Dermis blood vessel endothelial cell (primary cell): ENCODE data around the gene NEK1. TPM values are rescaled to one million over a fixed set of nuclear protein-coding genes. Genes with fewer than 3 reads are reported as not detected.
"Not testable (repeated sequence)": the region's sequence is repeated elsewhere in the genome, so short reads cannot be mapped to it uniquely, and the experiment has no call there.

Experiments
- DNase-seq: peaks from one replicate; pipeline ENCODE4 v3.0.0; 2010
- total RNA-seq: library from RNA; depleted of rRNA; stranded (reverse); fragments of >200 nt; gene quantifications from 2 replicates; pipeline ENCODE4 v1.2.3, GENCODE V29; 2014

NEK1 gene
- total RNA-seq, 1 donor from 2014 or later: 7.8 TPM

DNA sequence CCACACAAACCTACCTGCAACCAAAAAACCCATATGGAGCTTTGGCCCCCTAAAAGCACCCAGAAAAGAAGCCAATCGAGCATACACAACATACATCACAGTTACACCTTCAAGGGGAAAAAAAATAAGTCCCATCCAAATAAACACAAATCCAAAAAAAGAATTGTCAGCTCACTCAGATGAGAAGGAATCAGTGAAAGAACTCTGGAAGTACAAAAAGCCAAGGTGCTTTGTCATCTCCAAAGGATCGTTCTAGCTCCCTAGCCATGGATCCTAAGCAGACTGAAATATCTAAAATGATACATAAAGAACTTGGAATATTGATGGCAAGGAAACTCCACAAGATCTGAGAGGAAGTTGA lies 119.2 kb downstream of the NEK1 start:
- DNase-seq: no peak

DNA sequence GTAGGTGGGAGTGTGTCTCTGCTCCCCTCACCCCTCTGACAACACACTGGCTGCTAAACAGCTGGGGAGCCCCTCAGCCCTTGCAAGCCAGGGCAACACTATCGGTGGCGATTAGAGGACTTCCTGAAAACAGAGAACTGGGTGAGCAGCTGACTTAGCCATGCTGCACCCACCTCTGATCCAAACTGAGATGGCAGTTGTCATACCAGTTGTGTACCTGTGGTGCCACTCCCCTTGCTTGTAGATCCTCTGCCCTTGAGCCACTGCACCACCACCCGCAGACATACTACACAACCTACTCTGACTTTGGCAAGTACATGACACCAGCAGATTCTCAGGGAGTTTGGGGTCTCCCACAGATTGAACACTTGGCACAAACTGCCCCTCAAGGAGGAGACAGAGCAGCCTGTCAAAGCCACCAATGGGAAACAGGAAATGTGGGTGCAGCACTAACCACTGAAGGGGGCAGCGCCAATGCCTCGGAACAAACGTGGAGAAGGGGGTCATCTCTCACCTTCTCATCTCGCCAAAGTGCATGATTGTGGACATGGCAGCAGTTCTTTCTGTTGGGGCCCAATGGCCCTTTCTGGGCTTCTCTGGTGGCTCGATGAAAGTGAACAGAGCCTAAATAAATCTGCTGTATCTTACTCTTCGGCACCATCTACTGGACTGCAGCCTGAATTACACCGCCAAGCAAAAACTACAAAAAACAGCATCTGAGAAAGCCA lies 119.8 kb downstream of the NEK1 start:
- DNase-seq: peak; percentile 70

DNA sequence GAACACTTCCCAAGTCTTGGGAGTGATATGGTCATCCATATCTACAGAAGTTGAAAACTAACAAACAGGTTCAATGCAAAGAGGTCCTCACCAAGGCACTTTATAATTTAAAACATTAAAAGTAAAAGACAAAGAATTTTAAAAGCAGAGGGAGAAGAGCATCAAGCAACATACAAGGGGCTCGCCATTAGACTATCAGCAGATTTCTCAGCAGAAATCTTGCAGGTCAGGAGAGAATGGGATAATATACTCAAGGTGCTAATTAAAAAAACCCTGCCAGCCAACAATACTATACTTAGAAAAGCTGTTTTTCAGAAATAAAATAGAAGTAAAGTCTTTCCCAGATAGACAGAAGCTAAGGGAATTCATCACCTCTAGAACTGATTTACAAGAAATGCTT lies 121.2 kb downstream of the NEK1 start:
- no peak for DNase-seq

DNA sequence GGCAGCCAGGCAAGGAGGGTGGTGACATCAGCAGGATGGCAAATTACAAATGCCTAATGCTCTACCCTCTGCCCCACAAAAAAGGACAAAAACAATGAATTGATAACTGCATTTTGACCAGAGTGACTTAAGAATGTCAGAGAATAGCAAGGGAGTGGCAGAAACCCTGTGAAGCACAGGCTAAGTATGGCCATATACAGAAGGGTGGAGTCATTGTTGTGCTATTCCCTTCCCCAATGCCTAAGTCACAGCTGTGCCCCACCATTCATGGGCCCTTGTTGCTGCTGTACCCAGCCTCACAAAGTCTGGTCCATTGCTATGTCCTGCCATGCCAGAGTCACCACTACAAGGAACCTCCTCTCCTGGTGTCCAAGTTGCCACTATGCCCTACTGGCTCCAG lies 123.1 kb downstream of the NEK1 start:
- no peak for DNase-seq

DNA sequence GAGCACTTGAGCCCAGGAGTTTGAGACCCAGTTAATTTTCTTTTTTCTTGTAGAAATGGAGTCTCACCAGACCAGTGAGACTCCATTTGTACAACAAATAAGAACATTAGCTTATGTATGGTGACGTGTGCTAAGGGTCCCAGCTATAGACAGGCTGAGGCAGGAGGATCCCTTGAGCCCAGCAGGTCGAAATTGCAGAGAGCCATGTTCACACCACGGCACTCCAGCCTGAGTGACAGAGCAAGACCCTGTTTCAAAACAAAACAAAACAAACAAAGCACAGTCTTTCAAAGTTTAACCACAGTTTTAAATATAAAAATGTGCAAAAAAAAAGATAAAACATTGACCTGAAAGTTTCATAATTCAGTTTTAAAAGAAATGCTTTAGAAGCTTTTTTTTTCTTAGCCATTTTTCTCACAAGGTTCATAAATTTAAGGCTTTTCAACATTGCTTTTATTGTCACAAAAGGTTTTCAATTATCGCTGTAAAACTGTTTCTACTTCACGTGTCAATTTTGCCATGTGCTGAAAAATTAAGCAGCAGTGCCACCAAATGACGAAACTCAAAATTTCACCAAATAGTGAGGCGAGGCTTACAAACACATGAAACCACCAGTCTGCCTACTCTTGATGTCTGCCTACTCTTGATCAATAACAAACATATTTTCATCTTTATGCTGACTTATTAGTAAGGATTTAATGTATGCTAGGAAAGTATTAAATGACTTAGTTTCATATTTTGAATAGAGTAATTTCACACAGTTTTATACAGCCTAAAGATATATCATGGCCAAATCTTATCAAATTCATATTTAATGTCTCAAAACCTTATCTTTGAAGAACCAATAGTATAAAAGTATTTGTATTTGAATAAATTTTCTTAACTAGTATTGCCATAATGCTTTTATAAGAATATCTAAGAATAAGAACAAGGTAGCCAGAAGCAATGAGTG lies 126.3 kb downstream of the NEK1 start:
- DNase-seq: peak; percentile 83

DNA sequence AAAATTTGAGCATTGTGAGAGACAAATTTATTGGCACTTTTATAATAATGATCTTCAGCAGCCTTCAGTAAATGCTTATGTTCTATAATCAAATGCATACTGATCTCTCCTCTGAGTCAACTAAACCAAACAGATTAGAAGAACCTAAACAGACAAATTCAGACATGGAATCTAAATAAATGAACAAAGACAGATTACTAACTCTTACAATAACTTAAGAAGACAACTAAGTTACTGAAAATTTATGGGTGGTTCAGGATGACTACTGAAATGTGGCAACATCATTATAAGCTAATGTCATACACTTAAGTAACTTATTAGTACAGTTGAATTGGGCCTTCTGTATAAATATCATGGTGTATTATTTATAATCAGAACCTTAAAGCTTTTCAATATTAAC lies 127.3 kb downstream of the NEK1 start:
- DNase-seq: no peak

DNA sequence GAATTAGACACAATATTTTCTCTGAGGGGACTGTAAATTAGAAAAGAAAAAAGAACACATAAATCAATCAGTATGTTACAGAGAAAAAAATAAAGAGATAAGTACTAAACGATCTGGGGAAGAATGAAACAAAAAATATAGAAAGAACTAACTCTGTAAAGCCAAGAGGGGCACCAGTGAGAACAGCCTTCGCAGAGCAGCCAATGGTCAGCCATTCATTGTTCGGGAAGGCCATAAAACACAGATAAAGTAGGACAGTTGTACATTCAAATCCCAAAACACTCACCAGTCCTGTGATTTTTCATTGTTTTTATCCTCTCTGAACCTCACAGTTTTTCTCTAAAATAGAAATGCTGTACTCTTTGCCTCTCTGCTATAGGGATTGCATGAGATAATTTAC lies 127.9 kb downstream of the NEK1 start:
- peak; percentile 15 for DNase-seq

DNA sequence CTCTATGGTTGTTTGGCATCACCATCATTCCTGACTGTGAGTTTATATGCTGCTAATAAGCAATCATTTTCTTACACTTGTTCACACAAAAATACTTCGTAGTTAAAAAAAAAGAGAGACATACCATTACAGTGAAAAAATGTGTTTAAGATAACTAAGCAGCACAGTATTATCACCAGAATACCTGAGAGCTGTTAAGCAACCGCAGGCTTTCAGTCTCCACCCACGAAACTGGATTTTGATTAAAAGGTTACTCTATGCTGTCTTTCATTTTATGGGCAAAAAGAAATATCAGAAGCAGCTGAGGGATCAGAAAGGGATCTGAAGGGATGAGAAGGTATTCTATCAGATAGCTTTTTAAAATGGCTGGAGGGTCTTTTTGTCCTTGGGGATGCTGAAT lies 148.3 kb downstream of the NEK1 start:
- DNase-seq: no peak

DNA sequence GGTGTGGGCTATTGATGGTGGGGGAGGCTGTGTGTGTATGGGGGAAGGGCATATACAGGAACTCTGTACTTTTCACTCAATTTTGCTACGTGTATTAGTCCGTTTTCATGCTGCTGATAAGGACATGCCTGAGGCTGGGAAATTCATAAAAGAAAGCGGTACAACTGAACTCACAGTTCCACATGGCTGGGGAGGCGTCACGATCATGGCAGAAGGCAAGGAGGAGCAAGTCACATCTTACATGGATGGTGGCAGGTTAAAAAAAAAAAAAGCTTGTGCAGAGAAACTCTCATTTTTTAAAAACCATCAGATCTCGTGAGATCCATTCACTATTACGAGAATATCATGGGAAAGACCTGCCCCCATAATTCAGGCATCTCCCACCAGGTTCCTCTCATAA lies 152.3 kb downstream of the NEK1 start:
- DNase-seq: no peak

DNA sequence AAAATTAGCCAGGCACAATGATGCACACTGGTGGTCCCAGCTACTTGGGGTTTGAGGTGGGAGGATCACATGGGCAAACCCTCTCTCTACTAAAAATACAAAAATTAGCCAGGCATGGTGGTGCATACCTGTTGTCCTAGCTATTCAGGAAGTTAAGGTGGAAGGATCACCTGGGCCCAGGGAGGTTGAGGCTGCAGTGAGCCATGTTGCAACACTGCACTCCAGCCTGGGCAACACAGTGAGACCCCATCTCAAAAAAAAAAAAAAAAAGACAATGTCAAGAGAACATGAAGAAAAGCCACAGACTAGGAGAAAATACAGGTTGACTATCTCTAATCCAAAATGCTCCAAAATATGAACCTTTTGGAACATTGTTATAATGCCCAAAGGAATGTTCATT lies 153.8 kb downstream of the NEK1 start:
- DNase-seq: no peak

DNA sequence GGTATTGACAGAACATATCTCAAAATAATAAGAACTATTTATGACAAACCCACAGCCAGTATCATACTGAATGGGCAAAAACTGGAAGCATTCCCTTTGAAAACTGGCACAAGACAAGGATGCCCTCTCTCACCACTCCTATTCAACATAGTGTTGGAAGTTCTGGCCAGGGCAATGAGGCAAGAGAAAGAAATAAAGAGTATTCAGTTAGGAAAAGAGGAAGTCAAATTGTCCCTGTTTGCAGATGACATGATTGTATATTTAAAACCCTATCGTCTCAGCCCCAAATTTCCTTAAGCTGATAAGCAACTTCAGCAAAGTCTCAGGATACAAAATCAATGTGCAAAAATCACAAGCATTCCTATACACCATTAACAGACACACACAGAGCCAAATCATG lies 159.7 kb downstream of the NEK1 start:
- not testable (repeated sequence) for DNase-seq

DNA sequence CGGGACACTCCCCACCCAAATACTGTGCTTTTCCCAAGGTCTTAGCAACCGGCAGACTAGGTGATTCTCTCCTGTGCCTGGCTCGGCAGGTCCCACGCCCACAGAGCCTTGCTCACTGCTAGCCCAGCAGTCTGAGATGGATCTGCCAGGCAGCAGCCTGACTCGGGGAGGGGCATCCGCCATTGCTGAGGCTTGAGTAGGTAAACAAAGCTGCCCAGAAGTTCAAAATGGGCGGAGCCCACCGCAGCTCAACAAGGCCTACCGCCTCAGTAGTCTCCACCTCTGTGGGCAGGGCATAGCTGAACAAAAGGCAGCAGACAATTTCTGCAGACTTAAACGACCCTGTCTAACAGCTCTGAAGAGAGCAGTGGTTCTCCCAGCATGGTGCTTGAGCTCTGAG lies 163.4 kb downstream of the NEK1 start:
- not testable (repeated sequence) for DNase-seq

DNA sequence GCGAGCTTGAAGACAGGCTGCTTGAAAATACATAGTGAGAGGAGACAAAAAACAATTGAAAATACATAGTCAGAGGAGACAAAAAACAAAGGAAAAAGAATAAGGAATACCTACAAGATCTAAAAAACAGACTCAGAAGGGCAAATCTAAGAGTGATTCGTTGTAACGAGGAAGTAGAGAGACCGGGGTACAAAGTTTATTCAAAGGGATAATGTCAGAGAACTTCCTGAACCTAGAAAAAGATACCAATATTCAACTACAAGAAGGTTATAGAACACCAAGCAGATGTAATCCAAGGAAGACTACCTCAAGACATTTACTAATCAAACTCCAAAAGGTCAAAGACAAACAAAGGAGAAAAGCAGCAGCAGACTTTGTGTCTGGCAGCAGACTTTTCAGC lies 165.6 kb downstream of the NEK1 start:
- DNase-seq: no peak

DNA sequence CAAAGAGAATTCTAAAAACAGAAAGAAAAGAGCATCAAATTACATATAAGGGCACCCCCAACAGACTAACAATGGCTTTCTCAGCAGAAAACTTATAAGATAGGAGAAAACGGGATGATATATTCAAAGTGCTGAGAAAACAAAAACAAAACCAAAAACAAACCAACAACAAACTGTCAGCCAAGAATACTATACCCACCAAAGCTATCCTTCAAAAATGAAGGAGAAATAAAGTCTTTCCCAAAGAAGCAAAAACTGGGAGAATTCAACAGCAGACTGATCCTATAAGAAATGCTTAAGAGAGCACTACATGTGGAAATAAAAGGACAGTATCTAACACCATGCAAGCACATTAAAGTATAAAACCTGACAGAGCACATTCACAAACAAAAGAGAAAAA lies 168.6 kb downstream of the NEK1 start:
- no peak for DNase-seq

DNA sequence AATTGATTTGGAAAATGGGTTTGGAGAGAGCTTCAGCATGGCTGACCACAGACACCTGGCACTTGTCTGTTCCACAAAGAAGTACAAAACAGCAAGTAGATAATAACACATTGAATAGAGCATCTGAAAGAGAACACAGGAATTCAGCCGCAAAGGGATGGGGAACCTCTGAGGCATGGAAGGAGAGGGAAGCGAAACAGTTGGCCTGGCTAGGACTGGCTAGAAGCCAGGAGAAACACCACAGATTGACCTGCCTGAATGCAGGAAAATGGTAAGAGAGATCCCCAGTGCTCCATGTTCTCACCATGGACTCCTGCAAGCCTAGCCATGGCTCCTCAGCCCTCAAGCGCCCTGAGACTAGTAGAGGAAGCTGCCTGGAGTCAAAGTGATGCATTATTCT lies 171.9 kb downstream of the NEK1 start:
- no peak for DNase-seq

DNA sequence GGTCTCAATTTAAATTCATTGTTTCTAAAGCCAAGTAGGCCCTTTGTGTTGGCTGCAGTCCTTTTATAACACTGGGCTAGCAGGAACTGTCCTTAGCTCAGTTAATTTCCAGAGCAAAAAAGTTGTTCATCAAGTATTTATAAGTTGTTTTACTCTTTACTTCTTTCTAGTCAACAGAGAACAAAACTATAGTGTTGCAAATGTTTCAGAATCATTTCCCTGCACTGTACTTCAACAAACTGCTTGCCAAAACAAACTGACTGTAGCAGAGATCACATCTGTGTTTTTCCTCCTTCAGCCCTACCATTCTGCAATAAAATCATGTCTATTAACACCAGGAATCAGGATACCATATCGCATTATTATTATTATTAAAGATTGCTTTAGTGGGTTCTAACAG lies 173.1 kb downstream of the NEK1 start:
- peak; percentile 15 for DNase-seq

DNA sequence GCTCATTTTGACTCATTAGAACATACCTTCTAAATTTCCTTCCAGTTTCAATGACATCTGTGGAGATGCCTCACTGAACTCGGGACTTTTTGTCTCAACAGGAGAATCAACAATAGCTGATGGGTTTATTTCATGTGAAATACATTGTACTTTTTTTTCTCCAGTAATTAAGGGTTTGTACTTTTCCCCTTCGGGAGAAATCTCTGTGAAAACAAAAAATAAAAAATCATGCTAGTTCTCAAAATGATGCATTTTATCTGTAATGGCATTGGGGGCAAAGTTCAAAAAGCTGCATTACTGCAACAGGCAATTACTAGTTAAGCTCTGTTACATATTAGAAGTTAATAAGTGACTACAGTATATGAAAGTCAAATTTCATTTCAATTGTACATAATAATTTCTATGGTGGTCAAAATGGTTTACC lies 174.3 kb downstream of the NEK1 start:
- no peak for DNase-seq

DNA sequence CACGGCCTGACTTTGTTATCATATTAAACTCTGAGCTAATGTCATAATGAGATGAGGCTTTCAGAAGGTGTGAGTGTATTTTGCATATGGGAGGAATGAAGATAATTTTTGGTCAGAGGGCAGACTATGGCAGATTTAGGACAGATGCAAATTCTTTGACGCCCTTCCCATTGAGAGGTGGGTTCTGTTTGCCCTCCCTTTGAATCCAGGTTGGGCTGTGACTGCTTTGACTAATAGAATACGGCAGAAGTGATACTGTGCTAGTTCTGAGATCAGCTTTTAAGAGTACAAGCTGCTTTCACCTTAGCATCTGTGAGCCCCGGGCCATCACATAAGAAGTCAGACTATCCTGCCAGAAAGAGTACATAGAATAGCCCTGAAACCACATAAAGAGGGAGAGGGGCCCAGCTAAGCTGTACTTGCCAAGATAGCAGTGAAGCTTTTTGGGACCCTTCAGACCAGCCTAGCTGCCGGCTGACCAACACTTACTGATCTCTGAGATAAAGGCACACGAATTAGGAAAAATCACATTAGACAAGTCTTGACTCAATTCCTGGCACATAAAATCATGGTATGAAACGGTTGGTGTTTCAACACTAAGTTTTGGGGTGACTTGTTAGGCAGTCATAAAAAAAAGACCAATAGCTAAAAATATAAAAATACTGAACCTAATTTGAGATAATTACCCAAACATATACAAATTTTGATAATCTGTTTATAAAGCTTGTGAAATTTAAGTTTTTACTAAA lies 174.9 kb downstream of the NEK1 start:
- DNase-seq: no peak

DNA sequence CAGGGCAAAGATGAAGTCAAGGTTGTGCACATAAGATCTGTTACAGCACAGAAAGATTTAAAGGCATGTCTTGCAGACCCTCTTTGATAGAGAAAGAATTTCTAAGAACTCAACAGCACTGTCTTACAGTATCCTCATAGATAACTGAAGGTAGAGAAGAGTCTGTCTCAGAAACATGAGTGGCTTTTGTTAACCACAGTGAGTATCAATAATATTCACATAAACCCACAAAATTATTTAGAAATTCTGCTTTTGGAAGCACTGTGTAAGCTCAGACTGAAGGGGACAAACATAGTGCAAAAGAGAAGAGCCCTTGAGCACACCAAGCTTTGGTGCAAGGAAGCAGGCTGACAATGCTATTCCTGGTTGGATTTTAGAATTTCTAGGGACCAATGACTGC lies 175.6 kb downstream of the NEK1 start:
- no peak for DNase-seq

DNA sequence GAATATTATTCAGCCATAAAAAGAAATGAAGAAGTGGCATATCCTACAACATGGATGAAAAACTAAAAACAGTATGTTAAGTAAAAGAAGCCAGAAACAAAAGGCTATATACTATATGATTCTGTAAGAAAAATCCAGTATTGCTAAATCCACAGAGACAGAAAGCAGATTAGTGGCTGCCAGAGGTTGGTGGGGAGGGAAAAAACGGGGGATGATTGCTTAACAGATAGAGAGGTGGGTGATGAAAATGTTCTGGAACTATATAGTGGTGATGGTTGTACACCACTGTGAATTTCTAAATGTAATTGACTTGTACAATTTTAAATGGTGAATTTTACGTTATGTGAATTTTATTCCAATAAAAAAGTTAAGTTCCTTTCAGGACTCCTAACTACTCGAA lies 184.0 kb downstream of the NEK1 start:
- no peak for DNase-seq

DNA sequence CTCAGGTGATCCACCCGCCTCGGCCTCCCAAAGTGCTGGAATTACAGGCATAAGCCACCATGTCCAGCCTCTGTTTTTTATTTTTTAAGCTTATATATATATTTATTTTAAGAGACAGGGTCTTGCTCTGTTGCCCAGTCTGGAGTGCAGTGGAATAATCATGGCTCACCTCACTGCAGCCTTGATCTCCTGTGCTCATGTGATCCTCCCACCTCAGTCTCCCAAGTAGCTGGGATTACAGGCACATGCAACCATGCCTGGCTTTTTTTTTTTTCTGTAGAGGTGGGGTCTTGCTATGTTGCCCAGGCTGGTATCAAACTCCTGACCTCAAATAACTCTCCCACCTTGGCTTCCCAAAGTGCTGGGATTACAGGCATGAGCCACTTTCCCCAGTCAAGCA lies 184.7 kb downstream of the NEK1 start:
- not testable (repeated sequence) for DNase-seq

DNA sequence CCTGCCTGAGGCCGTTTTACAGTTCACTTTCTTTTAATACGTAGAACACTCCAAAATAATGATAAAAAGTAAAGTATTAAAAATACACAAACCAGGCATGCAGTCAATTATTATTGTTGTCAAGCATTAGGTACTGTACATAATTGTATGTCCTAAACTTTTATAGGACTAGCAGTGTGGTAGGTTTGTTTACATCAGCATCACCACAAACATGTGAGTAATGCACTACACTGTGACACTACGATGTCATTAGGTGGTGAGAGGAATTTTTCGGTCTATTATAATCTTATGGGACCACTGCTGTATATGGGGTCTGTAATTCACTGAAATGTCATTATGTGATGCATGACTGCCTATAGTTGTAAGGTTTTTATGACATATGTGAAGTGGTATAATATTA lies 192.1 kb downstream of the NEK1 start:
- no peak for DNase-seq

DNA sequence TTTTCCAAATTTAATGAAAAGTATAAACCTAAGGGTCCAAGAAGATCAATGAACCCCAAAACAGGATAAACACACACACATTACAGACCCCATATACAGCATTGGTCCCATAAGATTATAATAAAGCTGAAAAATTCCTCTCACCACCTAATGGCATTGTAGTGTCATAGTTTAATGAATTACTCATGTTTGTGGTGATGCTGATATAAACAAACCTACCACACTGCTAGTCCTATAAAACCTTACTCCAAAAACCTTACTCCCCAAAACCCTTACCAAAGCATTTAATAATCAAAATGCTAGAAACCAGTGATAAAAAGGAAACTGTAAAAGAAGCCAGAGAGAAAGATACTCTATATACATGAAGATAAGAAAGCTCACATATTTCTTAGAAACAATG lies 193.5 kb downstream of the NEK1 start:
- no peak for DNase-seq
